Transverse colon (tissue), 3 donors: ENCODE data around the gene EFNA5.

Experiments
- CTCF ChIP-seq, 5 experiments: fragments of 200-600 bp in 3 of 5; fragments of 450-650 bp in 2 of 5; sonication (generic) in 3 of 5; IDR thresholded peaks; 1 replicate in 2 of 5; 2 replicates in 3 of 5; pipeline ENCODE4 v1.5.1; 2016 to 2017; ENCODE audit warnings: antibody characterized with exemption in 5 of 5, inconsistent platforms in 3 of 5, mild to moderate bottlenecking in 2 of 5, moderate library complexity in 1 of 5
- EP300 ChIP-seq: sonication (generic); formaldehyde crosslinking; IDR thresholded peaks from one replicate; pipeline ENCODE4 v1.6.1; 2017; ENCODE audit warnings: antibody characterized with exemption, low read depth
- POLR2A ChIP-seq: fragments of 450-650 bp; IDR thresholded peaks from one replicate; pipeline ENCODE4 v1.6.1; 2016; ENCODE audit warnings: antibody characterized with exemption, mild to moderate bottlenecking, moderate library complexity

GRCh38 chr5:107415762-107416161 is 255.0 kb downstream of the EFNA5 start:
- no peak for TF ChIP-seq EP300
- no peak for TF ChIP-seq CTCF (IDR thresholded peaks at IDR 0.05)
- TF ChIP-seq POLR2A: no peak
